Brain microvascular endothelial cell (primary cell): Measurements from ENCODE around the gene URAD.

Experiments
- DNase-seq: peaks from one replicate; pipeline ENCODE4 v3.0.0-alpha.2; 2020
- H3K27ac ChIP-seq: fragments of 250-450 bp; sonication (Bioruptor Pico); 2 replicates; pipeline ENCODE4 v1.5.1; 2020; ENCODE audit warnings: mild to moderate bottlenecking, moderate library complexity
- H3K27me3 ChIP-seq: fragments of 250-450 bp; sonication (Bioruptor Pico); replicated peaks from 2 replicates; pipeline ENCODE4 v1.5.1; 2020; ENCODE audit warnings: mild to moderate bottlenecking
- H3K36me3 ChIP-seq: fragments of 250-450 bp; sonication (Bioruptor Pico); replicated peaks from 2 replicates; pipeline ENCODE4 v1.5.1; 2020; ENCODE audit warnings: mild to moderate bottlenecking
- H3K4me3 ChIP-seq: 2 replicates; pipeline ENCODE4 v1.5.1; 2011; ENCODE audit warnings: low read depth, mild to moderate bottlenecking, control low read depth, low read length, moderate library complexity
- in situ Hi-C: cut with HindIII; loops from 2 replicates; pipeline ENCODE4 v1.10.0; 2017; ENCODE audit warnings: low sequenced_read_pairs, low pct_ligation_motif_present
- TF ChIP-seq, protein P1 (sequence below): IDR thresholded peaks from 2 replicates; pipeline ENCODE4 v1.5.1; 2011; ENCODE audit warnings: low read depth, mild to moderate bottlenecking, moderate library complexity, low read length, control low read depth, inconsistent platforms; ENCODE audit errors: missing control alignments

The URAD gene

GRCh38 chr13:27929868-27930267, 58.6 kb downstream of the URAD start:
- DNase-seq, result no peak
- Histone ChIP-seq H3K4me3 (no peak overlapping the region), H3K27ac (no peak overlapping the region), H3K36me3 (no peaks in the 10 kb centered on the region), H3K27me3 (peaks cover 62% of the 10 kb centered on the region)
- TF ChIP-seq, protein P1, sequence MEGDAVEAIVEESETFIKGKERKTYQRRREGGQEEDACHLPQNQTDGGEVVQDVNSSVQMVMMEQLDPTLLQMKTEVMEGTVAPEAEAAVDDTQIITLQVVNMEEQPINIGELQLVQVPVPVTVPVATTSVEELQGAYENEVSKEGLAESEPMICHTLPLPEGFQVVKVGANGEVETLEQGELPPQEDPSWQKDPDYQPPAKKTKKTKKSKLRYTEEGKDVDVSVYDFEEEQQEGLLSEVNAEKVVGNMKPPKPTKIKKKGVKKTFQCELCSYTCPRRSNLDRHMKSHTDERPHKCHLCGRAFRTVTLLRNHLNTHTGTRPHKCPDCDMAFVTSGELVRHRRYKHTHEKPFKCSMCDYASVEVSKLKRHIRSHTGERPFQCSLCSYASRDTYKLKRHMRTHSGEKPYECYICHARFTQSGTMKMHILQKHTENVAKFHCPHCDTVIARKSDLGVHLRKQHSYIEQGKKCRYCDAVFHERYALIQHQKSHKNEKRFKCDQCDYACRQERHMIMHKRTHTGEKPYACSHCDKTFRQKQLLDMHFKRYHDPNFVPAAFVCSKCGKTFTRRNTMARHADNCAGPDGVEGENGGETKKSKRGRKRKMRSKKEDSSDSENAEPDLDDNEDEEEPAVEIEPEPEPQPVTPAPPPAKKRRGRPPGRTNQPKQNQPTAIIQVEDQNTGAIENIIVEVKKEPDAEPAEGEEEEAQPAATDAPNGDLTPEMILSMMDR, result no peak
- in situ Hi-C loops, result no loop called here

DNA sequence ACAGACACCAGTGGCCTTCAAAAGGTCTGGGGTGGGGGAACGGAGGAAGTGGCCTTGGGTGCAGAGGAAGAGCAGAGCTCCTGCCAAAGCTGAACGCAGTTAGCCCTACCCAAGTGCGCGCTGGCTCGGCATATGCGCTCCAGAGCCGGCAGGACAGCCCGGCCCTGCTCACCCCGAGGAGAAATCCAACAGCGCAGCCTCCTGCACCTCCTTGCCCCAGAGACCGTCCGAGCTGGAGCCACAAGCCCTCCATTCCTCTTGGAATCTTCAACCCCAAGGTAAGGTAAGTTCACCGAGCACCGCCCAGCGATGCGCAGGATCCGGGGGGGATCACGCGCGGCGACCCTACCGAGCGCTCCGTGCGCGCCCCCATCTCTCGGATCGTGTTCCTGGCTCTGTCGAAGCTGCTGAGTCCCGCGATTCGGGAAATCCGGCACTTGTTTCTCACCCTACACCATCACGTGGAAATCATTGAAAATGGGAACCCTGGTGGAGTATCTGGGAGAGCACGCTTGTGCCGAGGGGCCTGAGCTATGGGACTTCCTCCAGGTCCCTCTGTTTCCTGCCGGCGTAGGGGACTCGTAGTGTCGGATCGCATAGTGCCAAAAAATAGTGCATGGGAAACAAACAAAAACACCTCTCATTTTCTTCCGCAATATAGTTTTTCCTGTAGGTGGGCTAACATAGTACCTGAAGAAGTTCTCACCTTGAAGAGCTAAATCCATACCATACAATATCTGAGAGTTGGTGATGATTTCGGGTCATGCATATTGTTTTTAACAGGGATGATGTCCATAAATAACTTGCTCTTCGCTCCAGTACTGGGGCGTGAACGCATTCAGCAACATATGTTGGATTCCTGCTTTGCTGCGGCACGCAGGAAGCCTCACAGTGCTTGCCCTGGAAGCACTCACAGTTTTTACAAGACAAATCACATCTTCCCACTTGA, 59.4 kb downstream of the URAD start:
- no peak overlapping the region for H3K27ac ChIP-seq
- no peaks in the 10 kb centered on the region for H3K36me3 ChIP-seq
- TF ChIP-seq, protein P1, result no peak
- H3K4me3 ChIP-seq, result no peak overlapping the region
- DNase-seq, result no peak
- H3K27me3 ChIP-seq, result peaks cover 70% of the 10 kb centered on the region
- in situ Hi-C loops, result no loop called here

- Histone ChIP-seq H3K4me3 (no peak overlapping the region), H3K27ac (no peak overlapping the region), H3K27me3 (peaks cover 77% of the 10 kb centered on the region), H3K36me3 (no peaks in the 10 kb centered on the region)
- in situ Hi-C loops, result no loop called here
- DNase-seq, result no peak
- TF ChIP-seq, protein P1, result no peak
Observed at GRCh38 chr13:27928353-27928804, 60.1 kb downstream of the URAD start.
